ENCODE measurements around the gene SSR2.
"Not testable (repeated sequence)": the region's sequence is repeated elsewhere in the genome, so short reads cannot be mapped to it uniquely, and the experiment has no call there.

SSR2 gene

DNA sequence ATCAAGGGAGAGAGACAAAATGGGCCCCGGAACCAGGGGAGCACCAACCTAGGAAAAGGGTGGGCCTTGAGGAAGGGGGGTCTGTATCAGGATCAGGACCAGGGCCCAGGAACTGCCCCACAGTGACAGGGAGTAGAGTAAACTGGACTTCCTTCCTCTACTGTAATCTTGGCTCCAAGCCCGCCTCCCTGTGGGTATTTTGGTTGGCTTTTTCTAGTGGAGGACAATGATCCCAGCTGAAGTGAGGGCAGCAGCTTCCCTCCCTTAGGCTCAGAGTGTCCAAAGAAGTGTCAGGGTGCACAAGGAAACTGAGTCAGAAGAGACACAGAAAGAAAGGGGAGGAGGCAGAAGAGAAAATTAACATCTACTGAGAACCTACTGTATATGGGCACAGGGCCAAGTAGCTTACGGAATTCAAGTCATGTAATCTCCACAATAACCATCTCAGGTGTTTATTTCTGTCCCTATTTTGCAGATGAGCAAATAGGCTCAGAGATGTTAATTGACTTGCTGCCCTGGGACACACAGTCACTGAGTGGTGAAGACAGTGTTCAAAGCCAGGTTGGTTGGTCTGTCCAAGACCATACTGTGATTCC is 28.0 kb upstream of the SSR2 start:
- no peak for DNase-seq (ENCODE audit: low read depth in 3 of 3)

GRCh38 chr1:156045076-156045475 is 24.3 kb upstream of the SSR2 start:
- DNase-seq (ENCODE audit: low read depth in 3 of 3) = no peak

GRCh38 chr1:156042828-156043227 is 22.1 kb upstream of the SSR2 start:
- DNase-seq (ENCODE audit: low read depth in 3 of 3) = no peak

DNA sequence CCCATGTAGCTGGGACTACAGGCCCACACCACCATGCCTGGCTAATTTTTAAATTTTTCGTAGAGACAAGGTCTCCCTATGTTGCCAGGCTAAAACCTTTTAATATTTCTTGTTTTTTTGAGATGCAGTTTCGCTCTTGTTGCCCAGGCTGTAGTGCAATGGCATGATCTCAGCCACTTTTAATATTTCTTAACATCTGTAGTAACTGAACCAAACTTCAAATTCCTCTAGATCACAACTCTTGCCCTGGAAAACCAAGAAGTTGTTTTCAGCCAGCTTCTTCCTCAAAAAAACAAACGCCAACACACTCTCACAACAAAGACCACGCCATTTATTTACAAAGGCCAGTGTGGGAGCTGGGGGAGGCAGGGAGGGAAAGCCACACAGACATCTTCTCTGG is 14.2 kb upstream of the SSR2 start:
- DNase-seq (ENCODE audit: low read depth in 3 of 3) = not testable (repeated sequence)

GRCh38 chr1:156033011-156033410 is 12.3 kb upstream of the SSR2 start:
- no peak for DNase-seq (ENCODE audit: low read depth in 3 of 3)

DNA sequence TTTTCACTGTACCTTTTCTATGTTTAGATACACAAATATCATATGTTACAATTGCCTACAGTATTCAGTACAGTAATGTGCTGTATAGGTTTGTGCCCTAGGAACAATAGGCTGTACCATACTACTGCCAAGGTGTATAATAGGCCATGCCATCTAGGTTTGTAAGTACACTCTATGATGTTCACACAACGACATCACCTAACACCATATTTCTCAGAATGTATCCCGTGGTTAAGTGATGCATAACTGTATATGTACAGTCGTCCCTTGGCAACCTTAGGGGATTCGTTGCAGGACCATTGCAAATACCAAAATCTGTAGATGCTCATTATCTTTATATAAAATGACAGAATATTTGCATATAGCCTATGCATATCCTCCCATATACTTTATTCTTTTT is 5.8 kb upstream of the SSR2 start:
- DNase-seq (ENCODE audit: low read depth in 3 of 3) = no peak

- no peak for DNase-seq (ENCODE audit: low read depth in 3 of 3)
These were observed 5.1 kb upstream of the SSR2 start for GRCh38 chr1:156025876-156026275.

DNA sequence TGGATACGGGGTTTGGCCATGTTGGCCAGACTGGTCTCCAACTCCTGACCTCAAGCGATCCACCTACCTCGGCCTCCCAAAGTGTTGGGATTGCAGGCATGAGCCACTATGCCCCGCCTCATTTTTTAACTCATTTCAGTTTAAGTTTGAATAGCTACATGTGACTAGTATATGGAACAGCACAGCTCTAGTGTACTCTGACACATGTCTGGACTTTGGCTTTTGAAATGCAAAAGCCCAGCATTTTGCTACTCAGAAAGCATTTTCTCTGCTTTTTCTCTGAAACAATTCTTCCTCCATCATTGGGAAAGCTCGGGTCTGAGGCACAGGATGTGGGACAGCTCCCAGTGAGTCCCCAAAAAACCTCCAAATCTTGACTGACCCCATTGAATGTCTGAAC is 4.0 kb upstream of the SSR2 start:
- no peak for DNase-seq (ENCODE audit: low read depth in 3 of 3)

DNA sequence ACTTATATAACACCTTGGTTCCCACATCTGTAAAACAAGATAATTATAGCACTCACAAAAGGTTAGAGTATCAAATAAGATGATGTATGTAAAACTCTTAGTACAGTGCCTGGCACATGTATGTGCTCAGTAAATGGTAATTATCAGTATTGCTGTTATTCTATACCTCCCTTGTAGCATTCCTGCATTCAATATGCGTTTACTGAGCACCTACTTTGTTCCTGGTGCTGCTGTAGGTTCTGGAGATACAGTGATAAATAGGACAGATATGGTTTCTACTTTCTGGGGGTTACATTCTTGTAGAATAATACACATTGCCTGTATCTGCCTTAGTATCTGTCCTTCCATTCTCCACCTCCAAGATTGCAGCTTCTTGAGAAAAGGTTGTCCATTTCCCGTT is 1.2 kb upstream of the SSR2 start:
- DNase-seq (ENCODE audit: low read depth in 3 of 3) = no peak

DNA sequence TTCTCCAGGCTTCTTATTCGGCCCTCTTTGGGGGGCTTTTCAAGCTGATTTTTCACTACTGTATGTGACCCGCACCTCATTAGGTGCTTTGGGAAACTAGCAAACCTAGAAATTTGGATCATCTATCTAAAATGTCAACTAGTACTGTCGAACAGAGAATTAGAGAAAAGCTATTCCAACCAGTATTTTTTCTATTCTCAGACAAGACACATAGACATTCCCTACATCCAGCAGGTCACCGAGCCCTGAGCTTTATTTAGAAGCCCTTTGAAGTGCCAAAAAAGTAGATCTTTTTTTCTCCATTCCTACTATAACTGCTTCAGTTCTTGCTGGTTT is 310 bp upstream of the SSR2 start:
- DNase-seq (ENCODE audit: low read depth in 3 of 3) = no peak

DNA sequence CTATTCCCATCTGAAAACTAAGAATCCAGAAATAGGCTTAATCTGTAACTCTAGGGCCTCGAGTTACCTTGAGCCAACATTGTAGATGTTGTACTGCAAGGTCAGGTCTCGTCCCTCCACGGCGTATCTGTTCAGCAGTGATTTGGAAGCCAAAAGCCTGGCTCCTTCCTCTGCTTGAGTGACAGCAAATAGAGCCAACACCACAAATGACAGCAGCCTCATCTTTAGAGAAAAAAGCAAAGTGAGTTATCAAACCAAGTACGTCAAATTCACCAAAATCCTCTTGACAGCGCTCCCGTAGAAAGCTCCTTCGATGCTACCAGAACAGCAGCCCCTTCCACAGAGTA is 832 bp downstream of the SSR2 start:
- DNase-seq (ENCODE audit: low read depth in 3 of 3) = no peak

- no peak for DNase-seq (ENCODE audit: low read depth in 3 of 3)
These were observed 5.9 kb downstream of the SSR2 start for GRCh38 chr1:156014829-156015228.

GRCh38 chr1:156012051-156012817 is 8.5 kb downstream of the SSR2 start:
- no peak for DNase-seq (ENCODE audit: low read depth in 3 of 3)

- DNase-seq (ENCODE audit: low read depth in 3 of 3) = no peak
These were observed 11.3 kb downstream of the SSR2 start for GRCh38 chr1:156009404-156009803.

GRCh38 chr1:156006666-156007376 is 13.9 kb downstream of the SSR2 start:
- no peak for DNase-seq (ENCODE audit: low read depth in 3 of 3)

DNA sequence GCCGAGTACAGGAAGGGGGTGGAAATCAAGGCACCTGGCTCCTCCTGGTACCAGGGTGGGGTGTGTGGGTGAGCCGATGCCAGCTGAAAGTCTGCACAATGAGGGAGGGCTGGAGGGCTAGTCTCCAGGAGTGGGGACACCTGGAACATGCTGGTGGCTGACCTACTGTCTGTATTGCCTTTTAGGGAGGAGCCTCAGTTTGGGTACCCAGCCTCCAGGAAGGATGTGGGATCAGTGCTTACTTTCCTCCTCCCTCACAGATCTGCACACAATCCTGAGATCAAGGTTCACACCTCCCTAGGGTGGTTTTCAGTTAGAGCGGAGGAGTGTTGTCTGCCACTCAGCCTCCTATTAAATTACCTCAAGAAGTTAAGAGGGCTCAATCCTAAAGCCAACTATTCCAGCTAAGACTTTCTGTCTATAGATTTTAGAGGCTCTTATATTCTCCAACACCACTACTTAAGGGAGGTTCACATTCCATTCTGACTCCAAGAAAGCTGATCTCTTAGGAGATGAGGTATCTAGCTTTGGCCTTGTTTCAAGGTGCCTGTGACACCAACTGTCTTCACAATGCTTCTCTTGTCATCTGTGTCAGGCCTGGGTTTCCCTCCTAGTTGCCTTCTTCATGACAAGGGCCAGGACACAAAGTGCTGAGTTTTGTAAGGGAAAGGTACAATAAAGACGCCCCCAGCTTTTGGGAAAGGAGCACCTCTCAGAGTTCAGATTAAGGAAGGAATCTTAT is 15.7 kb downstream of the SSR2 start:
- no peak for DNase-seq (ENCODE audit: low read depth in 3 of 3)

GRCh38 chr1:156003923-156004188 is 16.9 kb downstream of the SSR2 start:
- DNase-seq (ENCODE audit: low read depth in 3 of 3) = no peak

GRCh38 chr1:156002188-156002911 is 18.4 kb downstream of the SSR2 start:
- no peak for DNase-seq (ENCODE audit: low read depth in 3 of 3)

DNA sequence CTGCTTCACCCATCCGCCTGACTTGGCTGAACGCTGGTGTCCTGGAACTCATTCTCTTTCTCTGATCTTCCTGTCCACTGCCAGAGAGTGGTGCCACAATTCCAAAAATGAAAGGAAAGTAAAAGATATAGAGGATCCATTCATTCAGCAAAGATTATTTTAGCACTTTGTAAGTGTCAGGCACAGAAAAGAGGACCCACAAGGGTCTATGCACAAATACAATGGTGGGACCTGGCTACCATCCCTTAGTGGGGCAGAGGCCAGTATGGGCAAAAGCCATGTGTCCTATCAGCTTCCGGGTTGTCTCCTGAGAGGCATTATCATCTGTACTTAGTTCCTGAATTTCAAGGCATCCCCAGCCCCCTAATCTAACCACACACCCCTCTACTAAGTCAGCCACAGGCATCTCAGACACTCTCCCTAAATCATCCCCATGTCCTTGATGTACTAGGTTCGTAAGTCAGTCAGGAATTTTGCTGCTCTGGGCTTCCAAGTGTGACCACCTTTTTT is 19.0 kb downstream of the SSR2 start:
- DNase-seq (ENCODE audit: low read depth in 3 of 3) = no peak

DNA sequence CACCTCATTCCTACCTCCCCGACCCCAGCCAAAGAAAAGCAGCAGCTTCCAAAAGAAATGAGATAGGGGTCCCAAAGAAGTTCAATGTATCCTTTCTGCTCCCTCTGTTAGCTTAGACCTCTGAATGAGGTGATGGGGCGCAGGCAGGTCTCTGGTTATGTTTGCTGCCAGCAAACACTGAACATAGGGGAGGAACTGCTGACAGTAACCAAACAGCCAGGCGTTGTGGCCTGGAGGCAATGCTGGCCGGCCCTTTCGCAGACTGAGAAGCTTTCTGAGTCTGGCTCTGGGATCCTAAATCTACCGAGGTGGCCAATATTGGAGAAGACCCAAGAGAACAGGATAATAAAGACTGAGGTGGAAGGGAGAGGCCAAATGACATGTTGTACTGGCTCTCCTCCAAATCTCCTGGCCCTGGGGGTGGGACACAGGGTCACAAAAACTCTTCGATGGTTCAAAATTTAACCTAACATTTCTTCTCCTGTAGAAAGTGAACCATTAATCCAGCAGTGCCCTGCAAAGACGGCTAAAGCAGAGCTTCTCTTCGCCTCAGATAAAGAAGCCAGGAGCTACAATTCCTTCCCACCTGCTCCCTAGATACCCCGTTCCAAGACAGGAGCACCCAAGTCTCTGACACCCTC is 19.6 kb downstream of the SSR2 start:
- no peak for DNase-seq (ENCODE audit: low read depth in 3 of 3)

DNA sequence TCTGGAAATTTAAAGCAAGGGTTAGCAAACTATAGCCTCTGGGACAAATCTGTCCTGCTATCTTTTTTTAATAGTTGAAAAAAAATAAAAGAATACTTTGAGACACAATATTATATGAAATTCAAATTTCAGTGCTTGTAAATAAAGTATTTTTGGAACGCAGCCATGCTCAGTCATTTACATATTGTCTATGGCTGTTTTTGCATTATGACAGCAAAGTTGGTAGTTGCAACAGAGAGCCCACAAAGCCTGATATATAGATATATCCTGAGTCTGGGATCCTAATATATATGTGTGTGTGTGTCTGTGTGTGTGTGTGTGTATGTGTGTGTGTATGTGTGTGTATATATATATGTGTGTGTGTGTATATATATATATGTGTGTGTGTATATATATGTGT is 20.8 kb downstream of the SSR2 start:
- no peak for DNase-seq (ENCODE audit: low read depth in 3 of 3)

DNA sequence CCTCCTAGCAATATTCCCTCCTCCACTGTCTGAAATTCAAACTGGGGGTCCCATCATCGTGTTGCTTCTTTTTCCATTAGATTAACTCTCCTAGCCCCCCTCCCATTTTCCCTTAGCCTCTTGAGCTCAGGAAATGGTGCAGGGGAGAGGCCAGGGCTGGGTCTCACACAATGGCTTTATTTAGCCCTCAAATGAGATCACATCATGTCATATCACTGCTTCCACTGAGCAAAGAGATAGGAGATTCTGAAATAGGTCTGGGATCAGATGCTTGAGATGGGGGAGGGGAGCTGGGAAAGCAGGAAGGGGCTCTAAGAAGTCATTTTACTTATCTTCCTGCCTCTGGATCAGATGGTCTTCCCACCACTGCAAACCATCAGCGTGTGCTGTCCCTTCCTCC is 24.6 kb downstream of the SSR2 start:
- no peak for DNase-seq (ENCODE audit: low read depth in 3 of 3)
